SK-N-SH (cell line): ENCODE data around the gene SAG. TPM values are rescaled to one million over a fixed set of nuclear protein-coding genes. Genes with fewer than 3 reads are reported as not detected.

Source experiments
- CTCF ChIA-PET: fragments of 300-600, 350-600 bp; formaldehyde crosslinking; extraction: SDS; loops from one replicate; lab custom pipeline; 2021; lab: Yijun Ruan, JAX
- POLR2A ChIA-PET: fragments of 350-600 bp; sonication (Branson Sonifier 250); formaldehyde crosslinking; extraction: SDS; loops from one replicate; lab custom pipeline; 2020; ENCODE audit warnings: antibody characterized with exemption, inconsistent platforms; lab: Yijun Ruan, JAX
- DNase-seq: peaks from one replicate; pipeline ENCODE4 v3.0.0; 2012
- H2AFZ ChIP-seq: fragments of 200-600 bp; sonication (generic); 2 replicates; pipeline ENCODE4 v1.8.1; 2016; ENCODE audit warnings: antibody characterized with exemption, mild to moderate bottlenecking, low read depth
- H3F3A ChIP-seq: fragments of 200-600 bp; sonication (generic); replicated peaks from 2 replicates; pipeline ENCODE3; 2016; ENCODE audit warnings: antibody characterized with exemption, mild to moderate bottlenecking; ENCODE audit not compliant: insufficient read depth
- H3K27ac ChIP-seq, 2 experiments: fragments of 200-500 bp in 1 of 2; fragments of 200-600 bp in 1 of 2; sonication (Bioruptor generic) in 1 of 2; sonication (generic), shearing (Covaris generic) in 1 of 2; 2 replicates each; pipeline versions ENCODE4 v1.5.1 to v1.6.1; 2014 to 2016; ENCODE audit warnings: low read depth in 2 of 2, inconsistent platforms in 1 of 2, low read length in 1 of 2, mild to moderate bottlenecking in 1 of 2, mixed read lengths in 1 of 2
- H3K27me3 ChIP-seq: fragments of 200-600 bp; sonication (generic), shearing (Covaris generic); 2 replicates; pipeline ENCODE4 v1.6.1; 2016; ENCODE audit warnings: mixed run types; ENCODE audit not compliant: insufficient read depth
- H3K36me3 ChIP-seq, 2 experiments: fragments of 200-500 bp in 1 of 2; fragments of 200-600 bp in 1 of 2; sonication (Bioruptor generic) in 1 of 2; sonication (generic) in 1 of 2; replicated peaks in 1 of 2; 2 replicates each; pipeline versions ENCODE3 to v1.5.1; 2014 to 2016; ENCODE audit warnings: low read length in 1 of 2, mild to moderate bottlenecking in 1 of 2; ENCODE audit not compliant: insufficient read depth in 2 of 2, control insufficient read depth in 1 of 2
- H3K4me1 ChIP-seq, 2 experiments: fragments of 200-500 bp in 1 of 2; fragments of 200-600 bp in 1 of 2; sonication (Bioruptor generic) in 1 of 2; sonication (generic), shearing (Covaris generic) in 1 of 2; 2 replicates each; pipeline versions ENCODE4 v1.5.1 to v1.6.1; 2014 to 2016; ENCODE audit warnings: low read depth in 1 of 2, low read length in 1 of 2, mixed run types in 1 of 2; ENCODE audit not compliant: insufficient read depth in 2 of 2, control insufficient read depth in 1 of 2
- H3K4me2 ChIP-seq: fragments of 200-600 bp; sonication (generic), shearing (Covaris generic); 2 replicates; pipeline ENCODE4 v1.6.1; 2017; ENCODE audit warnings: mixed run types
- H3K4me3 ChIP-seq, 2 experiments: fragments of 200-500 bp in 1 of 2; fragments of 200-600 bp in 1 of 2; sonication (Bioruptor generic) in 1 of 2; sonication (generic), shearing (Covaris generic) in 1 of 2; 2 replicates each; pipeline versions ENCODE4 v1.5.1 to v1.8.1; 2014 to 2016; ENCODE audit warnings: low read depth in 2 of 2, inconsistent platforms in 1 of 2, low read length in 1 of 2, mild to moderate bottlenecking in 1 of 2, mixed read lengths in 1 of 2, moderate library complexity in 1 of 2
- H3K79me2 ChIP-seq: fragments of 200-600 bp; sonication (generic); 2 replicates; pipeline ENCODE4 v1.8.1; 2017; ENCODE audit warnings: mild to moderate bottlenecking; ENCODE audit not compliant: insufficient read depth
- H3K9ac ChIP-seq: fragments of 200-600 bp; sonication (generic); 2 replicates; pipeline ENCODE4 v1.6.1; 2017; ENCODE audit warnings: mixed run types
- H3K9me2 ChIP-seq: fragments of 200-600 bp; sonication (generic); 2 replicates; pipeline ENCODE4 v1.6.1; 2017; ENCODE audit warnings: mixed run types
- H3K9me3 ChIP-seq: fragments of 200-600 bp; sonication (generic); 2 replicates; pipeline ENCODE4 v1.6.1; 2017; ENCODE audit warnings: mixed run types, mild to moderate bottlenecking, moderate library complexity
- H4K20me1 ChIP-seq: fragments of 200-600 bp; sonication (generic); 2 replicates; pipeline ENCODE4 v1.6.1; 2017; ENCODE audit warnings: mild to moderate bottlenecking, mixed run types; ENCODE audit not compliant: insufficient read depth
- EP300 ChIP-seq, 2 experiments: IDR thresholded peaks; 2 replicates each; pipeline versions ENCODE4 v1.4.0 to v1.6.1; 2012; ENCODE audit warnings: borderline replicate concordance in 1 of 2, low read depth in 1 of 2, low read length in 1 of 2
- FOSL2 ChIP-seq: IDR thresholded peaks from 2 replicates; pipeline ENCODE4 v1.4.0; 2012; ENCODE audit warnings: low read depth, mild to moderate bottlenecking, moderate library complexity, borderline replicate concordance
- GABPA ChIP-seq: IDR thresholded peaks from 2 replicates; pipeline ENCODE4 v1.4.0; 2012; ENCODE audit warnings: low read depth, mild to moderate bottlenecking
- GATA2 ChIP-seq: sonication (generic); formaldehyde crosslinking; IDR thresholded peaks from 2 replicates; pipeline ENCODE4 v1.5.0; 2020; ENCODE audit warnings: mild to moderate bottlenecking, missing genetic modification reagents
- NRF1 ChIP-seq: IDR thresholded peaks from 2 replicates; pipeline ENCODE4 v1.6.1; 2012; ENCODE audit warnings: low read depth, mild to moderate bottlenecking, low read length
- RCOR1 ChIP-seq: fragments of 150-350 bp; IDR thresholded peaks from 2 replicates; pipeline ENCODE4 v1.6.1; 2017; ENCODE audit warnings: antibody characterized with exemption, low read length
- SMC3 ChIP-seq: IDR thresholded peaks from 2 replicates; pipeline ENCODE4 v1.6.1; 2012; ENCODE audit warnings: low read depth, low read length, improper control_type of control experiment
- TEAD4 ChIP-seq: IDR thresholded peaks from 2 replicates; pipeline ENCODE4 v1.4.0; 2012; ENCODE audit warnings: mild to moderate bottlenecking, borderline replicate concordance; ENCODE audit not compliant: insufficient read depth
- WGBS: methylation state at CpG from one replicate; pipeline ENCODE4 v1.1.6; 2017; ENCODE audit warnings: low lambda C conversion rate; 5-methylcytosine and 5-hydroxymethylcytosine counted together
- polyA plus RNA-seq, 3 experiments: library from polyadenylated mRNA; depleted of rRNA; stranded (reverse); fragments of >200 nt; gene quantifications; 2 replicates each; pipeline ENCODE4 v1.2.3, GENCODE V29; 2012
- TF ChIP-seq, protein P1 (sequence below): fragments of 200-600 bp; sonication (generic); IDR thresholded peaks from 2 replicates; pipeline ENCODE4 v1.6.1; 2017; ENCODE audit warnings: antibody characterized with exemption, mild to moderate bottlenecking, moderate library complexity
- TF ChIP-seq, protein P2 (sequence below): fragments of 150-350 bp; IDR thresholded peaks from 2 replicates; pipeline ENCODE4 v1.6.1; 2017; ENCODE audit warnings: antibody characterized with exemption, low read length, low read depth, borderline replicate concordance
- TF ChIP-seq, protein P3 (sequence below): fragments of 150-350 bp; IDR thresholded peaks from 2 replicates; pipeline ENCODE4 v1.6.1; 2016; ENCODE audit warnings: mild to moderate bottlenecking, low read depth, low read length
- TF ChIP-seq, protein P4 (sequence below): IDR thresholded peaks from 2 replicates; pipeline ENCODE4; 2012

SAG gene
- polyA plus RNA-seq, 1 of the 3 experiments (the other 2 are of a cell fraction): not detected

DNA sequence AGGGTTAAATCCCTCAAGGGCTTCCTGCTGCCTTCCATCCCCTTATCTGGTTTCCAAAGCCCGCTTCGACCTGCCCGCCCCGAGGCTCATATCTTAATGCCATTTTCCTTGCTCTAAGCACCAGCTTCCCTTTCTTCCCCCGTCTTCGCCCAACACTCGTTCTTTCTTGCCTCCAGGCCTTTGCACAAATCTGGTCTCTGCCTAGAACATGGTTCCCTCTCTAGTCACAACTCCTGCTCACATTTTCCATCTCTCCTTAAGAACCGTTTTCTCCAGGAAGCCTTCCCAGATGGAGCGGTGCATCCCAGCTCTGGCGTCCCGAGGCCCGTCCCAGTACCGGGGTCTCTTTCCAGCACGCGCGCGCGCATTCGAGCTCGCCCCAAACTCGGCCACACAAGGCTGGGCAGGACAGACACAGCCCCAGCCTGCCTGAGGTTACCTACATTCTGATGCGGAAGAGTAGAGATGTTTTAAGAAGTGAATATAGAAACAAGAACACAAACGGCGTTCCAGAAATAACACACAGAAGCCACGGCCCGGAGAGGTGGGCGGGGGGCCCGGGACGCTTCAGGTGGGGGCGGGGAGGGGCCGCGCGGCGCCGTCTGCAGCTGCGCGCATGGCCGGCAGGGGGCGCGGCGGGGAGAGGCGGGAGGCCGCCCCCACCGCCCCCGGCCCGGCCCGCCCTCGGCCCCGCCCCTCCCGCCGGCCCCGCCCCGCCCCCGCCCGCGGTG is 46.3 kb downstream of the SAG start, which contains the start of gene DGKD:
DGKD (plus strand) TSS at position 726 of the 731 bp plus-strand sequence. CDS start 25 bp downstream, outside the sequence.
- H3K4me3 ChIP-seq: peak within 1 kb of the TSS; percentile 82 to 84
- TF ChIP-seq RCOR1: no peak
- TF ChIP-seq, protein P1, sequence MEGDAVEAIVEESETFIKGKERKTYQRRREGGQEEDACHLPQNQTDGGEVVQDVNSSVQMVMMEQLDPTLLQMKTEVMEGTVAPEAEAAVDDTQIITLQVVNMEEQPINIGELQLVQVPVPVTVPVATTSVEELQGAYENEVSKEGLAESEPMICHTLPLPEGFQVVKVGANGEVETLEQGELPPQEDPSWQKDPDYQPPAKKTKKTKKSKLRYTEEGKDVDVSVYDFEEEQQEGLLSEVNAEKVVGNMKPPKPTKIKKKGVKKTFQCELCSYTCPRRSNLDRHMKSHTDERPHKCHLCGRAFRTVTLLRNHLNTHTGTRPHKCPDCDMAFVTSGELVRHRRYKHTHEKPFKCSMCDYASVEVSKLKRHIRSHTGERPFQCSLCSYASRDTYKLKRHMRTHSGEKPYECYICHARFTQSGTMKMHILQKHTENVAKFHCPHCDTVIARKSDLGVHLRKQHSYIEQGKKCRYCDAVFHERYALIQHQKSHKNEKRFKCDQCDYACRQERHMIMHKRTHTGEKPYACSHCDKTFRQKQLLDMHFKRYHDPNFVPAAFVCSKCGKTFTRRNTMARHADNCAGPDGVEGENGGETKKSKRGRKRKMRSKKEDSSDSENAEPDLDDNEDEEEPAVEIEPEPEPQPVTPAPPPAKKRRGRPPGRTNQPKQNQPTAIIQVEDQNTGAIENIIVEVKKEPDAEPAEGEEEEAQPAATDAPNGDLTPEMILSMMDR: peak; percentile 41
- TF ChIP-seq NRF1: peak; percentile 48; the same call in 1 of the 2 replicates
- TF ChIP-seq FOSL2: no peak
- no peaks in the 10 kb centered on the region for H3K9me3 ChIP-seq
- peak; percentile 99 for DNase-seq
- H3K79me2 ChIP-seq: peaks cover 38% of the 10 kb centered on the region
- H3K9ac ChIP-seq: peak within 1 kb of the TSS; percentile 64
- ChIA-PET CTCF (interaction anchor here (0.6 to 2.6 kb wide), 22 partner anchors 9 to 454 kb away, joined by 3 to 11 read pairs (median 3); no protein-coding TSS in a partner anchor), POLR2A (no interaction called here)
- H2AFZ ChIP-seq: peak within 1 kb of the TSS; percentile 99
- no peaks in the 10 kb centered on the region for H3K27me3 ChIP-seq
- peaks cover 0 to 8% of the 10 kb centered on the region in 2 experiments for H3K36me3 ChIP-seq
- peak within 1 kb of the TSS; percentile 90 for H3K4me2 ChIP-seq
- peaks cover 3% of the 10 kb centered on the region for H3F3A ChIP-seq
- 24% methylated on average over 27 of the region's 56 CpGs for WGBS
- peak within 1 kb of the TSS; percentile 56 to 73; a peak in 3 of 4 replicates for H3K27ac ChIP-seq
- peaks cover 29 to 33% of the 10 kb centered on the region in 2 experiments; a peak in 3 of 4 replicates for H3K4me1 ChIP-seq
- H3K9me2 ChIP-seq: no peaks in the 10 kb centered on the region
- 0 out of 2 replicates have a peak, but pooled peaks cover 11% of the 10 kb centered on the region for H4K20me1 ChIP-seq

DNA sequence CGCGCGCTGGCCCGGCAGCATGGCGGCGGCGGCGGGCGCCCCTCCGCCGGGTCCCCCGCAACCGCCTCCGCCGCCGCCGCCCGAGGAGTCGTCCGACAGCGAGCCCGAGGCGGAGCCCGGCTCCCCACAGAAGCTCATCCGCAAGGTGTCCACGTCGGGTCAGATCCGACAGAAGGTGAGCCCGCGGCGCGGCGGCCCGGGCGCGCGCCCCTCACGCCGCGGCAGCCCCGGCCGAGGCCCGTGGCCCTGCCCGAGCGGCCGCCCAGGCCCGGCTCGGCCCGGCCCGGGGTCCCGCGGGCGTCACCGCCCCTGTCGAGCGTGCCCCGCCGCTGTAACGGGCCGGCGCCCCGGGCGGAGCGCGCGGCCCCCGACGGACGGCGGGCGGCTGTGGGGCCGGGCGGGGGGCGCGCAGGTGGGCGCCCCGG is 46.9 kb downstream of the SAG start:
- no peak overlapping the region; the same call in 1 of the 2 replicates for H3K9ac ChIP-seq
- H3K4me2 ChIP-seq: no peak overlapping the region; the same call in 1 of the 2 replicates

More for the DNA sequence above, 46.9 kb downstream of the SAG start:
- Histone ChIP-seq H3K27me3 (no peaks in the 10 kb centered on the region), H2AFZ (no peak overlapping the region), H3K79me2 (peaks cover 44% of the 10 kb centered on the region), H3K4me3 (peak overlapping the region; percentile 82 to 84; a peak in 3 of 4 replicates), H3K9me2 (no peaks in the 10 kb centered on the region), H3F3A (peaks cover 3% of the 10 kb centered on the region), H4K20me1 (0 out of 2 replicates have a peak, but pooled peaks cover 11% of the 10 kb centered on the region), H3K27ac (peak overlapping the region in 1 of 2 experiments; percentile 43; a peak in 1 of 4 replicates), H3K36me3 (peaks cover 0 to 8% of the 10 kb centered on the region in 2 experiments), H3K9me3 (no peaks in the 10 kb centered on the region), H3K4me1 (peaks cover 29% of the 10 kb centered on the region in 2 experiments; a peak in 3 of 4 replicates)
- no CpG with 5 or more reads among the region's 77 CpGs for WGBS
- TF ChIP-seq, protein P2, sequence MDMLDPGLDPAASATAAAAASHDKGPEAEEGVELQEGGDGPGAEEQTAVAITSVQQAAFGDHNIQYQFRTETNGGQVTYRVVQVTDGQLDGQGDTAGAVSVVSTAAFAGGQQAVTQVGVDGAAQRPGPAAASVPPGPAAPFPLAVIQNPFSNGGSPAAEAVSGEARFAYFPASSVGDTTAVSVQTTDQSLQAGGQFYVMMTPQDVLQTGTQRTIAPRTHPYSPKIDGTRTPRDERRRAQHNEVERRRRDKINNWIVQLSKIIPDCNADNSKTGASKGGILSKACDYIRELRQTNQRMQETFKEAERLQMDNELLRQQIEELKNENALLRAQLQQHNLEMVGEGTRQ: no peak
- TF ChIP-seq TEAD4 (no peak), SMC3 (no peak), GATA2 (CRISPR knock-in tag) (no peak), EP300 (IDR thresholded peaks at IDR 0.05; ENCODE audit: borderline replicate concordance in 1 of 2, low read depth in 1 of 2, low read length in 1 of 2) (no peak), GABPA (no peak)
- TF ChIP-seq, protein P3, sequence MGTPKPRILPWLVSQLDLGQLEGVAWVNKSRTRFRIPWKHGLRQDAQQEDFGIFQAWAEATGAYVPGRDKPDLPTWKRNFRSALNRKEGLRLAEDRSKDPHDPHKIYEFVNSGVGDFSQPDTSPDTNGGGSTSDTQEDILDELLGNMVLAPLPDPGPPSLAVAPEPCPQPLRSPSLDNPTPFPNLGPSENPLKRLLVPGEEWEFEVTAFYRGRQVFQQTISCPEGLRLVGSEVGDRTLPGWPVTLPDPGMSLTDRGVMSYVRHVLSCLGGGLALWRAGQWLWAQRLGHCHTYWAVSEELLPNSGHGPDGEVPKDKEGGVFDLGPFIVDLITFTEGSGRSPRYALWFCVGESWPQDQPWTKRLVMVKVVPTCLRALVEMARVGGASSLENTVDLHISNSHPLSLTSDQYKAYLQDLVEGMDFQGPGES: no peak
- TF ChIP-seq, protein P1: no peak
- TF ChIP-seq, protein P4, sequence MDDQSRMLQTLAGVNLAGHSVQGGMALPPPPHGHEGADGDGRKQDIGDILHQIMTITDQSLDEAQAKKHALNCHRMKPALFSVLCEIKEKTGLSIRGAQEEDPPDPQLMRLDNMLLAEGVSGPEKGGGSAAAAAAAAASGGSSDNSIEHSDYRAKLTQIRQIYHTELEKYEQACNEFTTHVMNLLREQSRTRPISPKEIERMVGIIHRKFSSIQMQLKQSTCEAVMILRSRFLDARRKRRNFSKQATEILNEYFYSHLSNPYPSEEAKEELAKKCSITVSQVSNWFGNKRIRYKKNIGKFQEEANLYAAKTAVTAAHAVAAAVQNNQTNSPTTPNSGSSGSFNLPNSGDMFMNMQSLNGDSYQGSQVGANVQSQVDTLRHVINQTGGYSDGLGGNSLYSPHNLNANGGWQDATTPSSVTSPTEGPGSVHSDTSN: no peak
- no peak for DNase-seq
- POLR2A ChIA-PET: no interaction called here
- CTCF ChIA-PET: interaction anchor here (0.6 to 2.6 kb wide), 16 partner anchors 10 to 454 kb away, joined by 3 to 11 read pairs (median 4); no protein-coding TSS in a partner anchor
